HG02840 (cell line): ENCODE data around the gene MYNN.
A peak's percentile ranks its signal among the peaks of the same experiment; 100 is the strongest.

ENCODE experiments used
- ATAC-seq: cut with Tn5 transposase; IDR thresholded peaks from one replicate; pipeline ENCODE4 v1.9.1; 2021; ENCODE audit warnings: mild to moderate bottlenecking, moderate library complexity, moderate number of reproducible peaks; ENCODE audit not compliant: unreplicated experiment, low FRiP score

Gene MYNN

GRCh38 chr3:169774186-169774585 is 990 bp downstream of the MYNN start:
- ATAC-seq: no peak

GRCh38 chr3:169777822-169778221 is 4.6 kb downstream of the MYNN start:
- ATAC-seq: no peak

GRCh38 chr3:169780742-169781141 is 7.5 kb downstream of the MYNN start:
- no peak for ATAC-seq

GRCh38 chr3:169781209-169781855 is 8.1 kb downstream of the MYNN start:
- no peak for ATAC-seq

GRCh38 chr3:169787120-169787519 is 13.9 kb downstream of the MYNN start:
- no peak for ATAC-seq

- ATAC-seq: no peak
Measured at GRCh38 chr3:169787791-169788190, 14.6 kb downstream of the MYNN start.

GRCh38 chr3:169790219-169790618 is 17.0 kb downstream of the MYNN start:
- no peak for ATAC-seq

GRCh38 chr3:169790687-169791429 is 17.7 kb downstream of the MYNN start:
- ATAC-seq: no peak

- no peak for ATAC-seq
Measured at GRCh38 chr3:169792359-169792758, 19.2 kb downstream of the MYNN start.

- no peak for ATAC-seq
Measured at GRCh38 chr3:169804681-169805080, 31.5 kb downstream of the MYNN start.

GRCh38 chr3:169809230-169809795 is 36.1 kb downstream of the MYNN start:
- ATAC-seq: no peak

GRCh38 chr3:169811631-169812331 is 38.6 kb downstream of the MYNN start:
- ATAC-seq: peak; percentile 3

GRCh38 chr3:169812332-169813235 is 39.4 kb downstream of the MYNN start, which contains the start of the genes LRRC34 and LRRIQ4:
Gene LRRC34, minus strand, starts transcription at chr3:169812904. Its CDS starts 356 bp downstream, at chr3:169812548.
Gene LRRIQ4, plus strand, starts transcription at chr3:169812870. Its CDS starts 9,052 bp downstream, at chr3:169821922.
- ATAC-seq: peak; percentile 66

- no peak for ATAC-seq
Measured at GRCh38 chr3:169813278-169813677, 40.1 kb downstream of the MYNN start.

- ATAC-seq: peak; percentile 84
Measured at GRCh38 chr3:169813757-169814517, 40.7 kb downstream of the MYNN start.

GRCh38 chr3:169815590-169816150 is 42.5 kb downstream of the MYNN start:
- no peak for ATAC-seq

GRCh38 chr3:169818316-169818715 is 45.1 kb downstream of the MYNN start:
- no peak for ATAC-seq

- no peak for ATAC-seq
Measured at GRCh38 chr3:169822091-169822490, 48.9 kb downstream of the MYNN start.

- no peak for ATAC-seq
Measured at GRCh38 chr3:169822540-169822939, 49.3 kb downstream of the MYNN start.
